Measurements from ENCODE around the gene CD55.

DNA sequence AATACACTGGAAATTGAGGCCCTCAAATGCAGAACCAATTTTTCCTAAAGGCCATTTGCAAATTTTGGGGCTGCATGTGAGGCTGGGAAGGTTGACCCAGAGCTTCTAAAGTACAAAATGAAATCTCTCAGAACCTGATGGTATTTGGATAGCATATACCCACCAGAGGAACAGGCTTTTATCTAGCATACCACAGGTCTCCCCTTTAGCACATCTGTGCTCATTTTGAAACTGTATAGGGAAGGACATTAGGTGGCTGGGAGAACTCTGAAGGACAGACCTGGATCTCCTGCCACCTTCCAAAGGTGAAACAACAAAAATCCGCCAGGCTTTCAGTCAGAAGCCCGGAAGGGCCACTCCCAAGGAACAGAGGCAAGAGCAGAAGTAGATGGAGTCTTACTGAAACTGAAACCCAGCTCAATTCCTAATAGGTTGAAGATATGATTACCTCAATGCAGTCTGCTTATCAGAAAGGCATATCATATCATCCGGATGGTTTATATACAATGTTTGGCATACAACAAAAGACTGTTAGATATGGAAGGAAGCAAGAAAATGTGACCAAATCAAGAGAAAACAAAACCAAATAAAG is 11.6 kb downstream of the CD55 start:
- no peak for TF ChIP-seq ZFX (IDR thresholded peaks at IDR 0.05)
- TF ChIP-seq RAD21 (IDR thresholded peaks at IDR 0.05; ENCODE audit: low read depth) = no peak
